HEK293 (cell line): ENCODE measurements around the gene TUBGCP3.

Experiments used
- CTCF ChIP-seq: fragments of 450-650 bp; formaldehyde crosslinking; IDR thresholded peaks from 2 replicates; pipeline ENCODE4 v1.5.1; 2016; ENCODE audit warnings: missing biosample characterization, missing genetic modification characterization
- KLF9 ChIP-seq: fragments of 450-650 bp; formaldehyde crosslinking; IDR thresholded peaks from 2 replicates; pipeline ENCODE4 v1.5.1; 2016; ENCODE audit warnings: missing biosample characterization, missing genetic modification characterization, low read depth
- PBX3 ChIP-seq: sonication (generic); formaldehyde crosslinking; IDR thresholded peaks from 2 replicates; pipeline ENCODE4 v1.8.1; 2022; ENCODE audit warnings: mild to moderate bottlenecking, moderate library complexity, missing genetic modification reagents
- RBAK ChIP-seq: fragments of 450-650 bp; formaldehyde crosslinking; IDR thresholded peaks from 2 replicates; pipeline ENCODE4 v1.5.1; 2016; ENCODE audit warnings: missing biosample characterization, missing genetic modification characterization
- REST ChIP-seq: fragments of 450-650 bp; formaldehyde crosslinking; IDR thresholded peaks from 2 replicates; pipeline ENCODE4 v1.5.1; 2016; ENCODE audit warnings: missing biosample characterization, missing genetic modification characterization
- ZNF138 ChIP-seq: fragments of 450-650 bp; formaldehyde crosslinking; IDR thresholded peaks from 2 replicates; pipeline ENCODE4 v1.5.1; 2016; ENCODE audit warnings: missing biosample characterization, missing genetic modification characterization, borderline replicate concordance
- ZNF223 ChIP-seq: fragments of 450-650 bp; formaldehyde crosslinking; IDR thresholded peaks from 2 replicates; pipeline ENCODE4 v1.5.1; 2016; ENCODE audit warnings: missing biosample characterization, missing genetic modification characterization
- ZNF623 ChIP-seq: fragments of 450-650 bp; formaldehyde crosslinking; IDR thresholded peaks from 2 replicates; pipeline ENCODE4 v1.5.1; 2016; ENCODE audit warnings: missing biosample characterization, missing genetic modification characterization
- ZNF660 ChIP-seq: fragments of 450-650 bp; IDR thresholded peaks from 2 replicates; pipeline ENCODE4 v1.5.1; 2018; ENCODE audit warnings: missing biosample characterization, mild to moderate bottlenecking, missing genetic modification characterization
- ZNF830 ChIP-seq: fragments of 450-650 bp; IDR thresholded peaks from 2 replicates; pipeline ENCODE4 v1.5.0; 2018; ENCODE audit warnings: missing biosample characterization, missing genetic modification characterization, low read depth, mild to moderate bottlenecking, moderate library complexity

GRCh38 chr13:112522578-112522977 is 65.4 kb downstream of the TUBGCP3 start:
- TF ChIP-seq ZNF138 (no peak), ZNF223 (tag by site-specific recombination) (no peak), CTCF (tag by site-specific recombination) (no peak), ZNF830 (tag by site-specific recombination) (no peak), KLF9 (tag by site-specific recombination) (no peak), PBX3 (no peak), RBAK (tag by site-specific recombination) (no peak), REST (tag by site-specific recombination) (no peak), ZNF623 (tag by site-specific recombination) (no peak), ZNF660 (no peak)
